K562 (cell line): Measurements from ENCODE around the gene MED22. TPM values are rescaled to one million over a fixed set of nuclear protein-coding genes. Genes with fewer than 3 reads are reported as not detected.

Experiments used
- CHD1 ChIP-seq: fragments of 200-600 bp; sonication (generic); IDR thresholded peaks from one replicate; pipeline ENCODE4 v1.6.1; 2012; ENCODE audit warnings: mild to moderate bottlenecking, moderate library complexity, low read length, inconsistent platforms
- E2F6 ChIP-seq, 2 experiments: IDR thresholded peaks; 2 replicates each; pipeline ENCODE4 v1.6.1; 2011; ENCODE audit warnings: borderline replicate concordance in 1 of 2, control low read depth in 1 of 2, low read depth in 1 of 2, low read length in 1 of 2, mild to moderate bottlenecking in 1 of 2, mixed read lengths in 1 of 2, moderate library complexity in 1 of 2; ENCODE audit not compliant: insufficient read depth in 1 of 2, insufficient read length in 1 of 2, poor library complexity in 1 of 2, severe bottlenecking in 1 of 2; ENCODE audit errors: extremely low read depth in 1 of 2
- FOXP1 ChIP-seq: sonication (generic); formaldehyde crosslinking; IDR thresholded peaks from 2 replicates; pipeline ENCODE4 v1.8.0; 2022; ENCODE audit warnings: mild to moderate bottlenecking, missing genetic modification reagents
- GABPB1 ChIP-seq: sonication (generic); formaldehyde crosslinking; IDR thresholded peaks from 2 replicates; pipeline ENCODE4 v1.8.0; 2022; ENCODE audit warnings: mild to moderate bottlenecking, missing genetic modification reagents
- KDM1A ChIP-seq, 2 experiments: fragments of 450-650 bp; IDR thresholded peaks; 2 replicates each; pipeline ENCODE4 v1.6.1; 2016; ENCODE audit warnings: mild to moderate bottlenecking in 2 of 2
- MEF2A ChIP-seq: IDR thresholded peaks from 2 replicates; pipeline ENCODE4 v1.6.1; 2011; ENCODE audit warnings: low read depth, mild to moderate bottlenecking, low read length, moderate library complexity; ENCODE audit not compliant: control insufficient read depth
- NFYB ChIP-seq: IDR thresholded peaks from 2 replicates; pipeline ENCODE4 v1.6.1; 2011; ENCODE audit warnings: mild to moderate bottlenecking, moderate library complexity; ENCODE audit not compliant: insufficient read length; ENCODE audit errors: extremely low read depth
- NKRF ChIP-seq: fragments of 450-650 bp; IDR thresholded peaks from 2 replicates; pipeline ENCODE4 v1.6.1; 2016; ENCODE audit warnings: borderline replicate concordance
- POLR2AphosphoS2 ChIP-seq: IDR thresholded peaks from 2 replicates; pipeline ENCODE4 v1.6.1; 2012; ENCODE audit warnings: low read length, improper control_type of control experiment
- RBM25 ChIP-seq: fragments of 200-400 bp; formaldehyde crosslinking; IDR thresholded peaks from 2 replicates; pipeline ENCODE4 v1.6.1; 2018; ENCODE audit warnings: low read length, low read depth, moderate library complexity; ENCODE audit not compliant: severe bottlenecking
- RFX5 ChIP-seq: IDR thresholded peaks from 2 replicates; pipeline ENCODE4 v1.6.1; 2011; ENCODE audit warnings: low read depth, mild to moderate bottlenecking, improper control_type of control experiment, low read length
- RUNX1 ChIP-seq: sonication (generic); IDR thresholded peaks from 2 replicates; pipeline ENCODE4 v1.6.1; 2016; ENCODE audit warnings: antibody characterized with exemption, low read depth
- ZNF766 ChIP-seq: fragments of 200-800 bp; sonication (Bioruptor generic); conservative IDR thresholded peaks from 2 replicates; pipeline ENCODE4 v1.6.1; 2016; ENCODE audit warnings: missing genetic modification characterization, missing compliant biosample characterization
- ZSCAN29 ChIP-seq: fragments of 450-650 bp; IDR thresholded peaks from 2 replicates; pipeline ENCODE4 v1.6.1; 2017
- polyA plus RNA-seq, 8 experiments: library from polyadenylated mRNA; depleted of rRNA in 4 of 8; stranded (reverse) in 5 of 8; unstranded in 3 of 8; fragments of >200 nt; fragmentation: Nextera tagmentation in 2 of 8; fragmentation: Illumina TruSeq in 1 of 8; extraction: Ambion mirVana in 2 of 8; extraction: Trizol in 1 of 8; gene quantifications; 2 replicates each; pipeline versions ENCODE4 v1.2.1 to v1.2.3, GENCODE V29; 2011 to 2014; ENCODE audit warnings: inconsistent platforms in 1 of 8, missing spikeins in 1 of 8
- total RNA-seq, 7 experiments: library from RNA; depleted of rRNA in 6 of 7; stranded (reverse); fragments of >200 nt in 6 of 7; fragmentation: Illumina TruSeq in 2 of 7; extraction: Trizol in 2 of 7; gene quantifications; 2 replicates each; pipeline versions ENCODE4 v1.2.1 to v1.2.3, GENCODE V29; 2011 to 2021; ENCODE audit warnings: low replicate concordance in 1 of 7
- TF ChIP-seq, protein P1 (sequence below), 3 experiments: IDR thresholded peaks in 2 of 3; conservative IDR thresholded peaks in 1 of 3; 2 replicates each; pipeline ENCODE4 v1.5.1; 2011 to 2012; ENCODE audit warnings: low read length in 3 of 3, mild to moderate bottlenecking in 3 of 3, control low read depth in 2 of 3, improper control_type of control experiment in 1 of 3, inconsistent platforms in 1 of 3, low read depth in 1 of 3, mixed read lengths in 1 of 3, moderate library complexity in 1 of 3; ENCODE audit not compliant: insufficient read depth in 2 of 3
- TF ChIP-seq, protein P2 (sequence below): sonication (generic); formaldehyde crosslinking; IDR thresholded peaks from 2 replicates; pipeline ENCODE4 v1.8.1; 2023; ENCODE audit warnings: missing genetic modification reagents, mild to moderate bottlenecking, borderline replicate concordance

MED22 gene
- total and polyA plus RNA-seq, 9 of the 15 experiments (the other 6 are each of a cell fraction or from before 2014, with no cell fraction given): 0.73 to 35.6 (median 22.3) TPM

DNA sequence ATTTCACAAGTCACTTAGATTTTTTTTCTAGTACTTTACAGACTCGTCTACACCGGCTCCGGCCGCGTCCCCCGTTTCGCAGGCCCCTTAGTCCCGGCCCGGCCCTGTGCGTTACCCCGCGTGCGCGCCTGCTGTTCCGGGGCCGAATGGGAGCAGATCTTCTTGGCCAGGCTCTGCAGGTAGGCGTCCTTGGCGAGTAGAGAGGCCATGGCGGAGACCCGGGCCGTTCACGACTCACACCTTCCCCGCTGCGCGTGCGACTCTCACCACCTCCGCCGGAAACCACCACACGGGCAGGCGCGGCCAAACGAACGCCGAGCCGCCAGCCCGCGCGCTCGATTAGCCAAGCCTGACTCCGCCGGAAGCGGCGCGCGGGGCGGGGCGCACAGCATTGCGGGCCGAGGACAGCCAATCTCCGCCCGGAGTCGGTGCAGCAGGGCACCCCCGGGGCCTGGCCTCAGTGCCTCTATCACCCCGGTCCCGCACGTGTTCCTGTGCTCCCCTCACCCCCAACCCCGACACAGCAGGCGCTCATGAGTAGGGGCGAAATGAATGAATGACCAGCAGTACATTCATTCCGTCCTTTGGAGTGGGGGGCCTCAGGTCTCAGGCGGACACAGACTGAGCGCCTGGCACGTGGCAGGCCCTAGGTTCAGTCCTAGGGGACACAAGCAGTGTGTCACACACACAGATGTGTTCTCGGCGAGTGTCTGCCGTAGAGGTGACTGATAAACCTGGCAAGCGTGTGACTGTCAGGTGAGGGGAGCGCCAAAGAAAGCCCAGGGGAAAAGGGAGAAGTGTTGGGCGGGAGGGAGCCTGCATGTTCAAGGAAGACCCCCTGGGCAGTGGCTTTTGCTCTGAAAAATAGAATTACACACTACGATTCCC is 11.8 kb downstream of the MED22 start, which contains the start of gene SURF6 (continued):
- TF ChIP-seq CHD1: no peak
- no peak for TF ChIP-seq KDM1A (IDR thresholded peaks at IDR 0.05)
- TF ChIP-seq, protein P1, sequence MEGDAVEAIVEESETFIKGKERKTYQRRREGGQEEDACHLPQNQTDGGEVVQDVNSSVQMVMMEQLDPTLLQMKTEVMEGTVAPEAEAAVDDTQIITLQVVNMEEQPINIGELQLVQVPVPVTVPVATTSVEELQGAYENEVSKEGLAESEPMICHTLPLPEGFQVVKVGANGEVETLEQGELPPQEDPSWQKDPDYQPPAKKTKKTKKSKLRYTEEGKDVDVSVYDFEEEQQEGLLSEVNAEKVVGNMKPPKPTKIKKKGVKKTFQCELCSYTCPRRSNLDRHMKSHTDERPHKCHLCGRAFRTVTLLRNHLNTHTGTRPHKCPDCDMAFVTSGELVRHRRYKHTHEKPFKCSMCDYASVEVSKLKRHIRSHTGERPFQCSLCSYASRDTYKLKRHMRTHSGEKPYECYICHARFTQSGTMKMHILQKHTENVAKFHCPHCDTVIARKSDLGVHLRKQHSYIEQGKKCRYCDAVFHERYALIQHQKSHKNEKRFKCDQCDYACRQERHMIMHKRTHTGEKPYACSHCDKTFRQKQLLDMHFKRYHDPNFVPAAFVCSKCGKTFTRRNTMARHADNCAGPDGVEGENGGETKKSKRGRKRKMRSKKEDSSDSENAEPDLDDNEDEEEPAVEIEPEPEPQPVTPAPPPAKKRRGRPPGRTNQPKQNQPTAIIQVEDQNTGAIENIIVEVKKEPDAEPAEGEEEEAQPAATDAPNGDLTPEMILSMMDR (IDR thresholded peaks at IDR 0.05 in 2 of 3, conservative IDR thresholded peaks at IDR 0.05 in 1 of 3; ENCODE audit: insufficient read depth in 2 of 3, low read depth in 1 of 3, low read length in 3 of 3): peak in 1 of 3 experiments; percentile 21; a peak in 1 of 6 replicates
- TF ChIP-seq, protein P2, sequence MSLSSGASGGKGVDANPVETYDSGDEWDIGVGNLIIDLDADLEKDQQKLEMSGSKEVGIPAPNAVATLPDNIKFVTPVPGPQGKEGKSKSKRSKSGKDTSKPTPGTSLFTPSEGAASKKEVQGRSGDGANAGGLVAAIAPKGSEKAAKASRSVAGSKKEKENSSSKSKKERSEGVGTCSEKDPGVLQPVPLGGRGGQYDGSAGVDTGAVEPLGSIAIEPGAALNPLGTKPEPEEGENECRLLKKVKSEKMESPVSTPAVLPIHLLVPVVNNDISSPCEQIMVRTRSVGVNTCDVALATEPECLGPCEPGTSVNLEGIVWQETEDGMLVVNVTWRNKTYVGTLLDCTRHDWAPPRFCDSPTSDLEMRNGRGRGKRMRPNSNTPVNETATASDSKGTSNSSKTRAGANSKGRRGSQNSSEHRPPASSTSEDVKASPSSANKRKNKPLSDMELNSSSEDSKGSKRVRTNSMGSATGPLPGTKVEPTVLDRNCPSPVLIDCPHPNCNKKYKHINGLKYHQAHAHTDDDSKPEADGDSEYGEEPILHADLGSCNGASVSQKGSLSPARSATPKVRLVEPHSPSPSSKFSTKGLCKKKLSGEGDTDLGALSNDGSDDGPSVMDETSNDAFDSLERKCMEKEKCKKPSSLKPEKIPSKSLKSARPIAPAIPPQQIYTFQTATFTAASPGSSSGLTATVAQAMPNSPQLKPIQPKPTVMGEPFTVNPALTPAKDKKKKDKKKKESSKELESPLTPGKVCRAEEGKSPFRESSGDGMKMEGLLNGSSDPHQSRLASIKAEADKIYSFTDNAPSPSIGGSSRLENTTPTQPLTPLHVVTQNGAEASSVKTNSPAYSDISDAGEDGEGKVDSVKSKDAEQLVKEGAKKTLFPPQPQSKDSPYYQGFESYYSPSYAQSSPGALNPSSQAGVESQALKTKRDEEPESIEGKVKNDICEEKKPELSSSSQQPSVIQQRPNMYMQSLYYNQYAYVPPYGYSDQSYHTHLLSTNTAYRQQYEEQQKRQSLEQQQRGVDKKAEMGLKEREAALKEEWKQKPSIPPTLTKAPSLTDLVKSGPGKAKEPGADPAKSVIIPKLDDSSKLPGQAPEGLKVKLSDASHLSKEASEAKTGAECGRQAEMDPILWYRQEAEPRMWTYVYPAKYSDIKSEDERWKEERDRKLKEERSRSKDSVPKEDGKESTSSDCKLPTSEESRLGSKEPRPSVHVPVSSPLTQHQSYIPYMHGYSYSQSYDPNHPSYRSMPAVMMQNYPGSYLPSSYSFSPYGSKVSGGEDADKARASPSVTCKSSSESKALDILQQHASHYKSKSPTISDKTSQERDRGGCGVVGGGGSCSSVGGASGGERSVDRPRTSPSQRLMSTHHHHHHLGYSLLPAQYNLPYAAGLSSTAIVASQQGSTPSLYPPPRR: no peak; the same call in 1 of the 2 replicates
- peak; percentile 98 for TF ChIP-seq GABPB1 (CRISPR knock-in tag)
- peak; percentile 94 for TF ChIP-seq FOXP1
- peak; percentile 96; the same call in 1 of the 2 replicates for TF ChIP-seq POLR2AphosphoS2
- TF ChIP-seq NKRF: peak; percentile 84; the same call in 1 of the 2 replicates
- peak; percentile 97 for TF ChIP-seq ZSCAN29
- TF ChIP-seq RUNX1: 0 out of 2 replicates have a peak, but pooled peaks have one; percentile 14
- no peak for TF ChIP-seq RFX5
- TF ChIP-seq E2F6 (IDR thresholded peaks at IDR 0.05; ENCODE audit: borderline replicate concordance in 1 of 2, extremely low read depth in 1 of 2, insufficient read depth in 1 of 2, insufficient read length in 1 of 2, low read depth in 1 of 2, low read length in 1 of 2, poor library complexity in 1 of 2, severe bottlenecking in 1 of 2): peak; percentile 81 to 87
- TF ChIP-seq RBM25: peak; percentile 77
- no peak for TF ChIP-seq ZNF766 (CRISPR knock-in tag)
- TF ChIP-seq MEF2A: no peak
- TF ChIP-seq NFYB: no peak
